HepG2 (cell line): ENCODE data around the gene PEA15. TPM values are rescaled to one million over a fixed set of nuclear protein-coding genes. Genes with fewer than 3 reads are reported as not detected.

Experiments used
- ATAC-seq: fragments of 200-7000 bp; cut with Tn5 transposase; 3 replicates; pipeline ENCODE4 v1.9.1; 2020; ENCODE audit warnings: mild to moderate bottlenecking, moderate library complexity
- BruUV-seq: library from RNA; stranded (reverse); fragments of 400-500 nt; replicated peaks from 2 replicates; lab custom pipeline; 2021; lab: Mats Ljungman, UMichigan
- CTCF ChIA-PET: fragments of 300-600 bp; formaldehyde crosslinking; extraction: SDS; loops from one replicate; lab custom pipeline; 2021; ENCODE audit warnings: low total read pairs, inconsistent platforms, low intra/inter-chr PET ratio; lab: Yijun Ruan, JAX
- POLR2A ChIA-PET: fragments of 350-600 bp; sonication (Branson Sonifier 250); formaldehyde crosslinking; loops from one replicate; lab custom pipeline; 2020; ENCODE audit warnings: antibody characterized with exemption, inconsistent platforms; lab: Yijun Ruan, JAX
- DNase-seq: peaks from one replicate; pipeline ENCODE4 v3.0.0-alpha.2; 2015; ENCODE audit warnings: low spot score
- FAIRE-seq: peaks from 3 replicates; lab custom pipeline; 2011; peaks lifted over from hg19 to GRCh38; lab: Jason Lieb, UNC
- H2AFZ ChIP-seq: one replicate; pipeline ENCODE4 v1.6.1; 2011; ENCODE audit warnings: low read length, inconsistent platforms
- H3K27ac ChIP-seq: fragments of 300-600 bp; 3 replicates; pipeline ENCODE4 v1.8.0; 2011; ENCODE audit warnings: mixed run types, mild to moderate bottlenecking, mixed read lengths, low read length, inconsistent platforms; ENCODE audit not compliant: insufficient read depth; ENCODE audit errors: extremely low read length
- H3K27me3 ChIP-seq, 2 experiments: fragments of 200-600 bp in 1 of 2; 2 replicates in 1 of 2; 3 replicates in 1 of 2; pipeline versions ENCODE4 v1.6.0 to v1.8.0; 2011; ENCODE audit warnings: low read length in 2 of 2, mild to moderate bottlenecking in 2 of 2, moderate library complexity in 2 of 2, inconsistent platforms in 1 of 2; ENCODE audit not compliant: insufficient read depth in 2 of 2, control insufficient read depth in 1 of 2
- H3K36me3 ChIP-seq, 2 experiments: fragments of 200-600 bp in 1 of 2; replicated peaks in 1 of 2; 2 replicates in 1 of 2; 3 replicates in 1 of 2; pipeline versions ENCODE4 v1.5.1 to v1.8.0; 2011; ENCODE audit warnings: low read length in 2 of 2, inconsistent platforms in 1 of 2; ENCODE audit not compliant: insufficient read depth in 2 of 2, control insufficient read depth in 1 of 2
- H3K4me1 ChIP-seq: 2 replicates; pipeline ENCODE4 v1.5.1; 2012; ENCODE audit warnings: low read length, inconsistent platforms; ENCODE audit not compliant: insufficient read depth
- H3K4me2 ChIP-seq: 2 replicates; pipeline ENCODE4 v1.6.0; 2011; ENCODE audit warnings: low read depth, low read length, inconsistent platforms
- H3K4me3 ChIP-seq, 3 experiments: fragments of 200-600 bp in 1 of 3; sonication (generic), shearing (Covaris generic) in 1 of 3; replicated peaks in 1 of 3; 2 replicates each; pipeline ENCODE4 v1.5.1; 2011 to 2016; ENCODE audit warnings: low read length in 3 of 3, inconsistent platforms in 2 of 3, low read depth in 2 of 3, mild to moderate bottlenecking in 2 of 3, control low read depth in 1 of 3, mixed read lengths in 1 of 3; ENCODE audit not compliant: insufficient read depth in 1 of 3
- H3K79me2 ChIP-seq: one replicate; pipeline ENCODE4 v1.6.1; 2011; ENCODE audit warnings: low read length, inconsistent platforms; ENCODE audit not compliant: insufficient read depth
- H3K9ac ChIP-seq: 2 replicates; pipeline ENCODE4 v1.6.0; 2011; ENCODE audit warnings: mild to moderate bottlenecking, low read depth, low read length, inconsistent platforms; ENCODE audit not compliant: insufficient read depth
- H3K9me3 ChIP-seq: 2 replicates; pipeline ENCODE4 v1.5.1; 2012; ENCODE audit warnings: mild to moderate bottlenecking, low read length
- H4K20me1 ChIP-seq: 2 replicates; pipeline ENCODE4 v1.6.0; 2011; ENCODE audit warnings: inconsistent platforms, mild to moderate bottlenecking, low read length, moderate library complexity; ENCODE audit not compliant: insufficient read depth
- FOSL2 ChIP-seq: sonication (generic); formaldehyde crosslinking; IDR thresholded peaks from 2 replicates; pipeline ENCODE4 v1.4.0; 2020; ENCODE audit warnings: missing genetic modification reagents
- FOXK2 ChIP-seq: fragments of 450-650 bp; IDR thresholded peaks from 2 replicates; pipeline ENCODE4 v1.6.1; 2016
- KAT8 ChIP-seq: IDR thresholded peaks from 2 replicates; pipeline ENCODE4 v1.6.1; 2016; ENCODE audit warnings: missing genetic modification reagents, missing compliant biosample characterization
- KDM2A ChIP-seq: sonication (generic); formaldehyde crosslinking; IDR thresholded peaks from 2 replicates; pipeline ENCODE4 v1.4.0; 2020; ENCODE audit warnings: low read depth, missing genetic modification reagents, borderline replicate concordance
- MXI1 ChIP-seq: IDR thresholded peaks from 3 replicates; pipeline ENCODE4 v1.6.1; 2012; ENCODE audit warnings: low read depth, low read length, inconsistent platforms, borderline replicate concordance
- NKX3-1 ChIP-seq: sonication (generic); formaldehyde crosslinking; IDR thresholded peaks from 2 replicates; pipeline ENCODE4 v1.5.0; 2020; ENCODE audit warnings: missing genetic modification reagents
- PHF21A ChIP-seq: sonication (generic); formaldehyde crosslinking; IDR thresholded peaks from 2 replicates; pipeline ENCODE4 v1.5.0; 2020; ENCODE audit warnings: mild to moderate bottlenecking, missing genetic modification reagents
- SAP130 ChIP-seq: IDR thresholded peaks from 2 replicates; pipeline ENCODE4 v1.6.1; 2016; ENCODE audit warnings: low read depth
- SP5 ChIP-seq: IDR thresholded peaks from 2 replicates; pipeline ENCODE4 v1.6.1; 2016; ENCODE audit warnings: low read depth, borderline replicate concordance
- STAG1 ChIP-seq: sonication (generic); formaldehyde crosslinking; IDR thresholded peaks from 2 replicates; pipeline ENCODE4 v1.4.0; 2020; ENCODE audit warnings: missing genetic modification reagents
- THAP11 ChIP-seq: IDR thresholded peaks from 2 replicates; pipeline ENCODE4 v1.6.1; 2016; ENCODE audit warnings: missing biosample characterization, missing genetic modification reagents
- ZNF552 ChIP-seq: sonication (generic); formaldehyde crosslinking; IDR thresholded peaks from 2 replicates; pipeline ENCODE4 v1.9.0; 2022; ENCODE audit warnings: missing genetic modification reagents, mild to moderate bottlenecking, borderline replicate concordance
- WGBS: methylation state at CpG from one replicate; pipeline ENCODE4 v1.1.6; 2017; ENCODE audit warnings: low lambda C conversion rate; 5-methylcytosine and 5-hydroxymethylcytosine counted together
- in situ Hi-C: cut with HindIII; loops from 2 replicates; pipeline ENCODE4 v1.10.0; 2017; ENCODE audit warnings: low pct_unique_long_range_greater_than_20kb; ENCODE audit not compliant: extremely low pct_ligation_motif_present
- intact Hi-C: fragments of 100-400 bp; cut with micrococcal nuclease; formaldehyde crosslinking; loops from one replicate; pipeline ENCODE4 v1.10.0; 2022; ENCODE audit not compliant: unreplicated experiment
- polyA plus RNA-seq, 8 experiments: library from polyadenylated mRNA; depleted of rRNA in 3 of 8; stranded (reverse) in 7 of 8; unstranded in 1 of 8; fragments of >200 nt; fragmentation: Illumina TruSeq in 4 of 8; extraction: Trizol in 4 of 8; gene quantifications; 2 replicates each; pipeline versions ENCODE4 v1.2.1 to v1.2.3, GENCODE V29; 2011 to 2016; ENCODE audit warnings: low read depth in 4 of 8, missing spikeins in 1 of 8, mixed read lengths in 1 of 8; ENCODE audit not compliant: insufficient read depth in 1 of 8
- total RNA-seq, 5 experiments: library from RNA; depleted of rRNA; stranded (reverse); fragments of >200 nt; fragmentation: Illumina TruSeq; extraction: Trizol; gene quantifications; 2 replicates each; pipeline ENCODE4 v1.2.3, GENCODE V29; 2016; ENCODE audit warnings: low read depth in 1 of 5
- TF ChIP-seq, protein P1 (sequence below): sonication (generic); formaldehyde crosslinking; IDR thresholded peaks from 2 replicates; pipeline ENCODE4 v1.8.1; 2023; ENCODE audit warnings: mild to moderate bottlenecking, moderate library complexity, missing genetic modification reagents
- TF ChIP-seq, protein P2 (sequence below): sonication (generic); formaldehyde crosslinking; IDR thresholded peaks from 2 replicates; pipeline ENCODE4 v1.4.0; 2020; ENCODE audit warnings: missing genetic modification reagents, borderline replicate concordance

Gene PEA15
- total and polyA plus RNA-seq, 2 of the 13 experiments (the other 11 are each of a cell fraction or from before 2014, with no cell fraction given), result 12.1 to 35.2 TPM

DNA sequence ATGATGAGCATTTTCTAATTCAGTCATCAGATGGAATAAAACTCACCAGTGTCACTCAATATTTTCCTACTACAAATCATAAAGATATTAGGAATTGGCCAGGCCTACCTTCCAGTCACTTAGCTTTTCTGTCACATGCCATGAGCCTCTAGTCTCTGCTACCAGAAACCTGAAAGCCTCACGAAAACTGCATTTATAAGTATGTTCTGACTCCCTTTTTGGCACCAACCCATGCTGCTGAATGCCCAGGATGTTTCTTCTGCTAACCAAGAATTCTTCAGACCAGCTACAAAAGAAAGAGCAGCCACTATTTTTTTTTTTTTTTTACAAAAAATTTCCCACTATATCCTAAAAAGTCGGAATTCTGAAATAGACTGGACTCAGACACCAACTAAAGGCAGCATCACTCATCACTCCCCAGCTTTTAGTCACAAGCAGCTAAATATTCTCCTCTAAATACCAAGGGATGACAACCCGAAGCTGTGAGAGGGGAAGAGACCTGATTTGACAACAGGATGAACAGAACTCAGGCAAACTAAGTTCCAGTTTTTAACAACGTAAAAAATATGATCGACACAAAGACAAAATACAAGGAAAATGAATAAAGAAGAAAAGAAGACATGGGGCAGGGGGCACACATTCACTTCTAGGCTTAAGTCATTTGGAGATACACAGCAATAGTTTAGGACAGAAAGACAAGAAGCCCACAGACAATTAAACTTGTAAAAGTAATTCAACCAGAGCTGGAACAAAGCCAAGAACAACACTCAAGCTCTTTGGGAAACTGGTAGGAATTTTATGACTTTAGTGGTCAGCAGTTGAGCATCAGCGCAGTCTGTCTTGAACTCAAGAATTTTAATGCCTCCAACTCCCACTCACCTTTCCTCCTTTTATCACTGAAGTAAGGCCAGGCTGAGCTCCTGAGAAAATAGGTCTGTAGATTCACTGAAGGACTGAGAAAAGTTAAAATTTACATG lies 55.5 kb downstream of the PEA15 start:
- Histone ChIP-seq H4K20me1 (0 out of 2 replicates have a peak, but pooled peaks cover 8% of the 10 kb centered on the region), H3K79me2 (peaks cover 54% of the 10 kb centered on the region), H3K9me3 (no peaks in the 10 kb centered on the region), H3K36me3 (no peaks in the 10 kb centered on the region; a peak in 2 of 5 replicates), H3K4me3 (peak overlapping the region; percentile 79 to 100 (median 100); a peak in 5 of 6 replicates), H3K27me3 (no peaks in the 10 kb centered on the region; a peak in 1 of 5 replicates), H3K4me1 (peaks cover 56% of the 10 kb centered on the region), H2AFZ (no peak overlapping the region), H3K27ac (peak overlapping the region; percentile 95), H3K9ac (peak overlapping the region; percentile 99), H3K4me2 (peak overlapping the region; percentile 83)
- no peak for TF ChIP-seq KDM2A (CRISPR knock-in tag)
- in situ Hi-C loops (no loop called here), intact Hi-C loops (no loop called here)
- no peak for ATAC-seq
- ChIA-PET CTCF (no interaction called here), POLR2A (interaction anchor here (0.7 to 3.7 kb wide), 7 partner anchors 9 to 784 kb away, joined by 3 to 42 read pairs (median 4); partner anchors contain the start of gene PEX19)
- no TSS peak for BruUV-seq
- DNase-seq, result peak; percentile 16
- no peak for FAIRE-seq
- WGBS, result 67% methylated on average over 6 of the region's 6 CpGs

DNA sequence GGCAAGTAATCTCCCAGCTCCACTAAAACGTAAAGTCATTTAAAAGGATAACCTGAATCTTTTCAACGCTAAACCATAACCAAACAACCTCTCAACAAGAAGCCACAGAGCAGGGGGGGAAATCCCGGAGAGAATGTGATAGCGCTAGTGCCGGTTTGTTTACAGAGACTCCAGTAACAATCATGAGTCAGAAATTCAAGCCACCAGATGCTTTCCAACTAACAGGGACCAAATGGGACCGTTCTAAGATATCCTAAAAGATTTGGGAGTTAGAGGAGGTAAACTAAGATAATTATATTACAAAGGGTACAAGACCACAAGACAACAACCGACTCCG lies 56.3 kb downstream of the PEA15 start:
- Histone ChIP-seq H3K4me2 (peak overlapping the region; percentile 83), H2AFZ (no peak overlapping the region), H3K9ac (peak overlapping the region; percentile 99), H3K4me1 (peaks cover 54% of the 10 kb centered on the region), H3K27ac (peak overlapping the region; percentile 95), H4K20me1 (0 out of 2 replicates have a peak, but pooled peaks cover 8% of the 10 kb centered on the region), H3K4me3 (peak overlapping the region; percentile 79 to 100 (median 100)), H3K9me3 (no peaks in the 10 kb centered on the region), H3K27me3 (no peaks in the 10 kb centered on the region; a peak in 1 of 5 replicates), H3K79me2 (peaks cover 49% of the 10 kb centered on the region), H3K36me3 (no peaks in the 10 kb centered on the region; a peak in 1 of 5 replicates)
- BruUV-seq, result no TSS peak
- CTCF ChIA-PET, result no interaction called here
- DNase-seq (peak; percentile 83), ATAC-seq (peak; percentile 72), FAIRE-seq (peak; percentile 61)
- intact Hi-C loops, result no loop called here
- in situ Hi-C loops, result no loop called here
- under 1% methylated on average over 8 of the region's 8 CpGs for WGBS
- POLR2A ChIA-PET, result interaction anchor here (0.9 to 3.7 kb wide), 10 partner anchors 8 to 191 kb away, joined by 3 to 42 read pairs (median 4); partner anchors contain the start of genes KCNJ10 and PEX19
- no peak for TF ChIP-seq SP5 (CRISPR knock-in tag)
- TF ChIP-seq, protein P1, sequence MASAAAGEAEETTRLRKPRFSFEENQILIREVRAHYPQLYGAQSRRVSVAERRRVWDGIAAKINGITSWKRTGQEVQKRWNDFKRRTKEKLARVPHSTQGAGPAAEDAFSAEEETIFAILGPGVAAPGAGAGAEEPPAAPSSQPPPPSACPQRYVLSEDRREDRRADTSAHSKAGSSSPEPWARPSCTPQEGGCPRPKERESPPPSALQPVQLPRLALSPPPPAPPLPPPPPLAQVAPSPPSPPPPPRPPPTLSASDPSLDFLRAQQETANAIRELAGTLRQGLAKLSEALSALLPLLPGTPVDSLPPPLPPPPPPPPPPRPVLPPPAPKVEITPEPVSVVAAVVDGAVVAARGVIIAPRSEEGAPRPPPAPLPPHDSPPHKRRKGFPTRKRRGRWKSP, result no peak; the same call in 1 of the 2 replicates
- no peak for TF ChIP-seq PHF21A (CRISPR knock-in tag)
- TF ChIP-seq MXI1, result peak; percentile 43; the same call in 1 of the 3 replicates
- TF ChIP-seq, protein P2, sequence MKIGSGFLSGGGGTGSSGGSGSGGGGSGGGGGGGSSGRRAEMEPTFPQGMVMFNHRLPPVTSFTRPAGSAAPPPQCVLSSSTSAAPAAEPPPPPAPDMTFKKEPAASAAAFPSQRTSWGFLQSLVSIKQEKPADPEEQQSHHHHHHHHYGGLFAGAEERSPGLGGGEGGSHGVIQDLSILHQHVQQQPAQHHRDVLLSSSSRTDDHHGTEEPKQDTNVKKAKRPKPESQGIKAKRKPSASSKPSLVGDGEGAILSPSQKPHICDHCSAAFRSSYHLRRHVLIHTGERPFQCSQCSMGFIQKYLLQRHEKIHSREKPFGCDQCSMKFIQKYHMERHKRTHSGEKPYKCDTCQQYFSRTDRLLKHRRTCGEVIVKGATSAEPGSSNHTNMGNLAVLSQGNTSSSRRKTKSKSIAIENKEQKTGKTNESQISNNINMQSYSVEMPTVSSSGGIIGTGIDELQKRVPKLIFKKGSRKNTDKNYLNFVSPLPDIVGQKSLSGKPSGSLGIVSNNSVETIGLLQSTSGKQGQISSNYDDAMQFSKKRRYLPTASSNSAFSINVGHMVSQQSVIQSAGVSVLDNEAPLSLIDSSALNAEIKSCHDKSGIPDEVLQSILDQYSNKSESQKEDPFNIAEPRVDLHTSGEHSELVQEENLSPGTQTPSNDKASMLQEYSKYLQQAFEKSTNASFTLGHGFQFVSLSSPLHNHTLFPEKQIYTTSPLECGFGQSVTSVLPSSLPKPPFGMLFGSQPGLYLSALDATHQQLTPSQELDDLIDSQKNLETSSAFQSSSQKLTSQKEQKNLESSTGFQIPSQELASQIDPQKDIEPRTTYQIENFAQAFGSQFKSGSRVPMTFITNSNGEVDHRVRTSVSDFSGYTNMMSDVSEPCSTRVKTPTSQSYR (CRISPR knock-in tag), result no peak
- TF ChIP-seq NKX3-1 (CRISPR knock-in tag), result no peak
- peak; percentile 62 for TF ChIP-seq SAP130 (CRISPR knock-in tag)
- TF ChIP-seq FOXK2, result no peak
- no peak for TF ChIP-seq ZNF552 (CRISPR knock-in tag)
- TF ChIP-seq FOSL2 (CRISPR knock-in tag), result peak; percentile 66
- TF ChIP-seq KAT8, result no peak
- no peak for TF ChIP-seq STAG1 (CRISPR knock-in tag)
- no peak for TF ChIP-seq THAP11 (CRISPR knock-in tag)
